GM21381 (cell line): ENCODE results near the gene CYB561A3.

Experiments used
- ATAC-seq: cut with Tn5 transposase; IDR thresholded peaks from one replicate; pipeline ENCODE4 v1.9.1; 2021; ENCODE audit warnings: mild to moderate bottlenecking, moderate library complexity; ENCODE audit not compliant: unreplicated experiment

The CYB561A3 gene

GRCh38 chr11:61369372-61370348 is 8.0 kb upstream of the CYB561A3 start:
- ATAC-seq = no peak

- ATAC-seq = no peak
Measured at GRCh38 chr11:61368646-61369045, 7.0 kb upstream of the CYB561A3 start.

GRCh38 chr11:61367406-61367805 is 5.7 kb upstream of the CYB561A3 start:
- no peak for ATAC-seq

- no peak for ATAC-seq
Measured at GRCh38 chr11:61364012-61364675, 2.5 kb upstream of the CYB561A3 start.

GRCh38 chr11:61362542-61362875 is 827 bp upstream of the CYB561A3 start:
- no peak for ATAC-seq

- no peak for ATAC-seq
Measured at GRCh38 chr11:61361237-61361740, 393 bp downstream of the CYB561A3 start.

- no peak for ATAC-seq
Measured at GRCh38 chr11:61359516-61359915, 2.2 kb downstream of the CYB561A3 start.

GRCh38 chr11:61358566-61358965 is 3.1 kb downstream of the CYB561A3 start:
- ATAC-seq = no peak

GRCh38 chr11:61357894-61358239 is 3.8 kb downstream of the CYB561A3 start:
- ATAC-seq = no peak

- peak; percentile 44 for ATAC-seq
Measured at GRCh38 chr11:61357233-61357893, 4.3 kb downstream of the CYB561A3 start.

- no peak for ATAC-seq
Measured at GRCh38 chr11:61356706-61357105, 5.0 kb downstream of the CYB561A3 start.

GRCh38 chr11:61354208-61354607 is 7.5 kb downstream of the CYB561A3 start:
- no peak for ATAC-seq

- ATAC-seq = no peak
Measured at GRCh38 chr11:61353131-61354067, 8.3 kb downstream of the CYB561A3 start.

- no peak for ATAC-seq
Measured at GRCh38 chr11:61352038-61352437, 9.6 kb downstream of the CYB561A3 start.

- no peak for ATAC-seq
Measured at GRCh38 chr11:61350803-61351202, 10.9 kb downstream of the CYB561A3 start.

GRCh38 chr11:61350336-61350735 is 11.3 kb downstream of the CYB561A3 start:
- ATAC-seq = no peak

- no peak for ATAC-seq
Measured at GRCh38 chr11:61349916-61350315, 11.8 kb downstream of the CYB561A3 start.

GRCh38 chr11:61349189-61349751 is 12.4 kb downstream of the CYB561A3 start:
- no peak for ATAC-seq

- no peak for ATAC-seq
Measured at GRCh38 chr11:61347916-61348461, 13.7 kb downstream of the CYB561A3 start.
